Midbrain (tissue), 1 donor: ENCODE results near the gene SEC22A.

Source experiments
- DNase-seq: peaks from one replicate; lab custom pipeline; 2025; lab: John Stamatoyannopoulos, UW

The SEC22A gene

DNA sequence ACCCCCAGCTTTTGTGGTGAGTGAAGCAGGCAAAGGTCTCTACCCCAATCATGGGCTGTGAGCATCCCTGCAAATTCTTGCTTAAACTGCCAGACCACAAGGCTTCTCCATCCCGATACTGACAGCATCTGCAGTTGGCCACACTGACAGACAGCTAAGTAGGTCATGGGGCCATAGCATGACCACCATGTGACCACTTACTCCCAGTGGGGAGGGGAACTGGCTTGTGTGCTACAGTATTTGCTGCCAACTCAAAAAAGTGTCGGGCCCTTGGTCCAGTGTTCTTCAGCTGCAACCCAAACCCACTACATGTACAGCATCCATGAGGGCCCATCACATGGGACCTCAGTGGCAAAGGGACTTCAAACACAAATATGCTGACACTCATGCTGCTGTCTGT lies 103.4 kb downstream of the SEC22A start:
- no peak for DNase-seq

DNA sequence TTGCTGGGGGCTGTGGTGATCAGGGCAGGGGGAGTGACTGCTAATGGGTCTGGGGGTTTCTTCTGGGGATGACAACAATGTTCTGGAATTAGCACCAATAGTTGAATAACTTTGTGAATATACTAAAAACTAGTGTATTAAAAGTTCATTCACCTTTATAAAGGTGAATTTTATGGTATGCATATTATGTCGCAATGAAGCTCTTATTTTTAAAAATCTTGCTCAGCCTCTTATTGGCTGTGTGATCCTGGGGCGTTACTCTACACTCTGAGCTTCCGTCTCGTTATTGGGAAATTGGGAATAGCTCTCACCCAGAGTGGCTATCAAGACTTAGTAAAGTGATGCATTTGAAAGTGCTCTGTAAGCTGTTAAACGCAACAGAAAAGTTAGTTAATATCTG lies 105.3 kb downstream of the SEC22A start:
- no peak for DNase-seq

DNA sequence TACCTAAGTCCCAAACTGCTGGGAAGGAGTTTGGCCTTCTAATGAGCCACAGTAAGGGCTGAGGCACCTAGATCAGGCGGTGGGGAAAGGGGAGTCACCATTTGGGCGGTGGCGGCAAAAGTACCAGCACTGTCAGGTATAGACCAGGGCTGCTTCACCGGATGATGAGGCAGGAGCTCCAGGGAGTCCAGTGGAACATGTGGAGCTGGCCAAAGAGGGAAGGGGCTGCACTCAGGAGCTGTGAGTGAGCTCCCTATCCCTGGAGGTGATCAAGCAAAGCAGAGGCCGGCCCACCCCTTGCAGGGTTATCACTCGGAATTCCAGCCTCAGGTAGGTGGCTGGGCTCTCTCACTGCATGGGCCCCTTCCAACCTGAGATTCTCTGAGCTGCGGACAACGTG lies 108.4 kb downstream of the SEC22A start:
- DNase-seq = no peak

DNA sequence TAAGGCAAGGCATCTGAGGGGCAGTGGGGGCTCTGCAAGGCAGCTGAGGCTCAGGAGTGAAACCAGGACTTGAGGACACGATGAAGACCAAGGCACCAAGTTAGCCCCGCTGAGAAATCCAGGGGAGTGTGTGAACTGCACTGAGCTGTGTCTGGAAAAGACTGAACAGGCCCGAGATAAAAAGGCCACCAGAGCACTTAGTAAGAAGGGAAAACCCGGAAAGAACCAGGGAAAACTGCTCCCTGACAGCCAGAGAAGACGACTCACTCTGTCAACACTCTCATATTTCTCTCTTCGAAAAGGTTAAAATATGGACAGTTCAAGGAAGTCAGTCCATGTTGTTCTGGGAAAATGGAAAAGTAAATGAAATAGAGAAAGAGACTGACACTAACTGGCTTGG lies 109.0 kb downstream of the SEC22A start:
- DNase-seq = no peak

DNA sequence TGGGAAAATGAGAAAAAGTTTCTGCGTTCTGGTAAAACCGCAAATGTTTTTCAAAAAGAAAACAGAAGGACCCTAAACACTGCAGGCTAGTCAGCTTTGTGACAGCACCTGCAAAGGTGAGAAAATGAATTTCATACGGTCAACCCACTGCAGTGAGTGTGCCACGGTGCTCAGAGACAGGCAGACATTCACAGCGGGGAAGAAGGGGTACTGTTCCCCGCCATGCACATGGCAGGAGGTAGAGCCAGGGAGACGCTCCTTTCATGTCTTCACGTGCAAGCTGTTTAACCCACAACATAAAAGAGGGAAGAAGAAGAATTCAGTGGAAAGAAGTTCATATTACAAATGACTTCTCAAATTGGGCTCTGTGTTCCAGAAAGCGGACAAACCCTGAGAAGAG lies 109.5 kb downstream of the SEC22A start:
- DNase-seq = no peak

DNA sequence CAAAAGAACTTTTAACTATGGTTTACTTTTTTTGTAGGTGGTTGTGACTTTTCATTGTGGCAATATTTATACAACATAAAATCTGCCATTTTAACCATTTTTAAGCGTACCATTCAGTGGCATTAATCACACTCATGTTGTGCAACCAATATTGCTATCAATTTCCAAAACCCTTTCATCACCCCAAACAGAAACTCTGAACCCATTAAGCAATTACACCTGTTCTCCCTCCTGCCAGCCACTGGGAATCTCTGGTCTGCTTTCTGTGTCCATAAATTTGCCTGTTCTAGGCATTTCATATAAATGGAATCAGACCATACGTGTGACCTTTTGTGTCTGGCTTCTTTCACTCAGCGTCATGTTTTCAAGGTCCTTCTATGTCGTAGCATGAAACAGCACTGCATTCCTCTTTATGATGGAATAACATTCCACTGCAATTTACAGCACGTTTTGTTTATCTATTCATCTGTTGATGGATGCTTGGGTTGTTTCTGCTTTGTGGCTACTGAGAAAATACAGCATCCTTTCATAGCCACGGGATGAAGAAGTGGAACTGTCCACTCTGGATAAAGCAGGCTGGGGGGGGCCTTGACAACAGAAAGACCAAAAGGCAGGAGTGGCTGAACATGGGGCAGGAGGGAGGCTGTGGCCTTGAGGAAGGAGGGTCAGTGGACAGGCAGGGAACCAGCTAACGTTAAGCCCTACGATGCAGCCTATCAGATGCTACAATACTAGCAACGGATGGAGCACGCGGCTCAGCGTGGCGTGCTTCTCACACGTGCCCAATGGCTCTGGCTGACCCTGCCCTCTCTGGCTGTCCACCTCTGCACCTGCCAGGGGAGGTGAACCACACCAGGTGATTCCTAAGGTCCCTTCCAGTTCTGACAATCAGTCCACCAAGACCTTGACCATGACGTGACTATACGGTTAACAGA lies 110.9 kb downstream of the SEC22A start:
- no peak for DNase-seq

DNA sequence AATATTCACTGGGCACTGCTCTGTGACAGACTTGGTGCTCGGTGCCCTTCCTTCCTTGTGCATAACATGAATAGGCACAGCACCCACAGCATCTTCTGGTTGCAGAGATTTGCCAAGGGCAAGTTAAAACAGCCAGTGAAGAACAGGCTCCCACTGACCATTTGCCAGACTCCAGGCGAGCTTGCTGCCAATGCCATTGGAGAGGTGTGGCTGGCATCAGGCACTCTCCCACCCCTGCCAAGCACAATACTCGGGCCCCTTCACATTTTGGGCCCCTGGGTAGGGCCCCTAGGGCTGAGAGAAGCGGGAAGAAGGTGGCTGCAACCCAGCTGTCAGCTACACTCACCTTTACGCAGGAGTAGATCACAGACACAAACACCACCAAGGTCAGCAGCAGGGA lies 112.1 kb downstream of the SEC22A start:
- DNase-seq = no peak

DNA sequence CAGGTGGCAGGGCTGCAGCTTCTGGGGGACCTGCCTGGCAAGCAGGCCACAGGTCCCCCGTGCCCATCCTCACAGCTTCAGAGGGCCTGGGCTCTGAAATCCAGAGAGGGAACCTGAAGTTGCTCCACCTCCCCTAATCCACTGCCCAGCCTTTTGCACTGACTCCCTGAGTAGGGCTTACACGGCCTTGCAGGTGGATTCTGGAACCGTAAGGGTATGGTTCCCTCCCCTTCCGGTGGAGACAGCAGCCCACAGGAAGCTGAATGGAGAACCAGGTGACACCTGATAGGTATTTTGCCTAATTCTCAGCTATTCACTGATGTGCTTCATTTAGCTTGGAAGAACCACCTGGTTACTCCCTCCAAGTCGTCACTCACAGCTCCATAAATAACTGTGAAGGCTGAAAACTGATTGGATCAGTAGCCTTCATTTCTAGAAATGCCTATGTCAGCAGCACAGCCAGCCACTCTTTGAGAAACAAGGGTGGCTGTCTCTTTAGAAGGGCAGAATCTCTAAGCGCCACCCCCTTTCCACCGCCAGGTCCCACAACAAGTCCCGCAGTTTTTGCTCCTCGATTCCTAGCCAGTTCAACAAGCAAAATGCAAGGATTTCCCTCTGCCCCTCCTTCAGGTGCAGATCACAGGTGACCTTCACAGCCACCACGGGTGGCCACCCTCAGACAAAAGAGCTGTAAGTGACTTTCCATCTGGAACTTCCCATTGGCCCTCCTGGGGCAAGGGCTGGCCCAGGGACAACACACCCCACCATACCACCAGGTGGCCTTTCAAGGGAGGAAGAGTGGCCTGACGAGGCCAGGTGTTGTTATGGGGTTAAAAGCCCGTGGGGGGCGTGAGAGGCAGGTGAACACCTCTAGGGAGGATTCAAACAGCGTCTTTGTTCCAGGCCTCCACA lies 112.9 kb downstream of the SEC22A start:
- DNase-seq = no peak

DNA sequence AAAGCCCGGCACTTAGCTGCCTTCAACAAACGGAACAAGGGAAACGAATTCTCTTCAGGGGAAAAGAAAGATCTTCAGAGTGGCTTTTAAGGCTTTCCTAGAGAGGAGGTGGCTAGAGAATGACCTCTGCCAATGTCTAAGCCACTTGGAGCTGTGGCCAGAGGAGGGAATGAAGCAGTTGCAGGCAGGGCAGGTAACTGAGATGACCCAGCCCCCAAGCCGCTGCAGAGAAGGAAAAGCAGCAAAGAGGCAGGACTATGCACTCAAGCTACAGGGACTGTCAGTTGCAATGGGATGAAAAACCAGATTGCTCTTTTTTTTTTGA lies 113.5 kb downstream of the SEC22A start:
- DNase-seq = no peak

DNA sequence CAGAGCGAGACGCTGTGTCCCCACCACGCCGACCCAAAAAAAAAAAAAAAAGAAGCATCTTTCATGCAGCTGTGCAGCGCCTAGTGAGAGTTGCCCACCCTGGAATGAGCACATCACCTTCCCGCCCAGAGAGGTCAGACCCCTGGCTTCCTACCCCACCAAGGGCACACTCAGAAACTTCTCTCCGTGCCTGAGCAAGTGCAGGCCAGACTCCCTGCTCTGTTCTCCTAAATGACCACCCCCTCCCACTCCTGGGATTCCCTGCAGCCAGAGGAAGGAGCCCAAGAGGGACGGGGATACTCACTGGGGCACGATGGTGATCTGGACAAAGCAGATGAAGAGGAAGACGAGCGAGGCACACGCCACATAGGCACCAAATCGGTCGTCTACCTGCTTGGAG lies 116.0 kb downstream of the SEC22A start:
- DNase-seq = no peak

DNA sequence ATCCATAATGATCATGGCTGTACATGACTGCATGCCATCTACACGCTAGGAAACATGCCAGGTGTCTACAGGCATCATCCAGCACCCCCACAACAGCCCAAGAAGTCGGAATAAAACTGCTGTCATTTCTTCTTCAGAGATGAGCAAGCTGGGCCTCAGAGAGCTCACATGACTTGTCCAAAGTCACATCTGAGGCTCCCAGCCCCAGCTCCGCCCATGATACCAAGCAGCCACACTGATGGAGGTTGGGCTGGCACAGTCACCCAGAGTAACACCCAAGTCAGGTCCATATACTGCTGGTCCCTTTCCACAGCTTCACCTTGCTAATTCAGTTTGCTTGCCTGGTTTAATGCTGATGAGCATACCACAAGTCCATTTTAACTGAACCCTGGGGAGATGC lies 116.6 kb downstream of the SEC22A start:
- no peak for DNase-seq

DNA sequence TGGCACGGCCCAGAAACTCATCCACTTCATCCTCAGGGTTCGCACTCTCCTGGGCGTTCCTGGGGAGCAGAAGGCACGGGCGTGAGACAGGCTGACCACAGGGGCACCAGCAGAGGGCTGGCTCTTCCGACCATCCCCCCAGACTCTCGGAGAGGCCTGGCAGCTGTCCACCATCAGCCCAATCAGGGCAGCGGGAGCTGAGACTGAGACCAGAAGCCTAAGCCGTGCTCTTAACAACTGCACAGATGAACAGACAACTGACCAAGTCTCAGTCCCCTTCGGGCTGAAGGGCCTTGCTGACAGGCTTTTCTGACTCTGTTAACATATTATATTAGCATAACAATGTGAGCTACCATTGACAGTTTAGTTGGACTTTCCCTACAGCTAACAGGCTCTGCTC lies 118.0 kb downstream of the SEC22A start:
- no peak for DNase-seq

DNA sequence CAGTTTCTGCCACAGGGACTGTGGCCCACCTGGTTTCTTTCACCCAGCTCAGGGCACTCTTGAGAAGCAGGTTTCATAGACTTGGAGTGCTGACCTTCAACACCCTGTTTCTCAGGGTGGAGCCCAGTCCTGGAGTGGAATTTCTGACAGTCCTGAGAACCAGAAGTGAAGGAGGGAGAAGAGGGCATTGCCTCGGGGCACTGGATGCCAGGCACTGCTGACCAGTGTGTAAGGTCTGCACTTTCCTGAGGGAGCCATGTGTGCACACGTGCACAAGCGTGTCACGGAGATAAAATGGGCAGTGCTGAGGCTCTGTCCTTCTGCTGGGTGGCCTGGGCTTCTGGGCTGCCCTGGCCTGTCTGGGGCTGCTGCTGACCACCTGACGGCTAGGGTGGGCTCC lies 118.5 kb downstream of the SEC22A start:
- DNase-seq = no peak

DNA sequence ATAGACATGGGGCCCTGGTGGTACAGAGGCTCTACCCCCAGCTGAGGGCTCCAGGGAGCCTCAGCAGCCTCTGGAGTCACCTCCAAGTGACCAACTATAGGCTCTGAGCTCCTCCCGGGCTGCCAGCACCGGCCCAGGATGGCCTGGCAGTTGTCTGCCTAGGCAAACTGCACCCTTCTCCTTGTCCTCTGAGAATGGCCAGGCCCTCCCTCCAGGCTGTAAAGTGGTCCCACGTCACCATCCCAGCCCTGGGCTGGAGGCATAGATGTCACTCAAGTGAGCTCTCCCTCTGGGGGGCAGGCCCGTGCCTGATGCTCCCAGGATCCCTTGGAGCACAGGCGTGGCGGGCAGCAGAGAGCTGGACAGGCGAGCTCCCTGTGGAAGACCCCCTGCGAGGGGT lies 120.1 kb downstream of the SEC22A start:
- DNase-seq = no peak

DNA sequence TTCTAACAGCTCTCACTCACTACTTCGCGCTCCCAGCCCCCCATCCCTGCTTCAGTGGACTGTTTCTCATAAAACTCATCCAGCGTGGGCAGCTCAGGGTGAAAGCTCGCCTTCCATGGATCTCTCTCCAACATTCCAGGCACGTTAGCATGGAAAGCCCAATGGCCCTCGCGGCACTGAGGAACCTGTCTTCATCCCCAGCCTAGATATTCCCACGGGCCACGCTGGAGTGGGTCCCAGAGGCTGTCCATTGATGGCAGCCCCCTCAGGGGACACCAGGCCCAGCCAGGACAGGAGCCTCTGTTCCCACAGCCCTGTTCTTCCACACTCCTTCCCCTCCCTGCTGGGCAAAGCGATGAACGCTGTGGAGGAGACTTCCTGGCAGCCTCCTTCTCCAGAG lies 121.1 kb downstream of the SEC22A start:
- no peak for DNase-seq
